Natural killer cell (primary cell): ENCODE results near the gene CMTM3. TPM values are rescaled to one million over a fixed set of nuclear protein-coding genes. Genes with fewer than 3 reads are reported as not detected.
"Not testable (repeated sequence)": the region's sequence is repeated elsewhere in the genome, so short reads cannot be mapped to it uniquely, and the experiment has no call there.

Source experiments
- ATAC-seq, 3 donors: fragments of 150-1000 bp in 2 of 3; fragments of 200-7000 bp in 1 of 3; cut with Tn5 transposase; 1 replicate in 1 of 3; 2 replicates in 2 of 3; pipeline ENCODE4 v1.10.0; 2021; ENCODE audit warnings: mild to moderate bottlenecking in 2 of 3, moderate library complexity in 2 of 3
- DNase-seq, 2 donors: peaks; one replicate each; pipeline versions ENCODE4 v3.0.0 to v3.0.0-alpha.2; 2013 to 2021; ENCODE audit warnings: mixed read lengths in 1 of 2
- H3K27ac ChIP-seq: one replicate; pipeline ENCODE4 v1.5.1; 2013; ENCODE audit warnings: mild to moderate bottlenecking, low read length
- H3K27me3 ChIP-seq: one replicate; pipeline ENCODE4 v1.6.1; 2013; ENCODE audit warnings: low read length; ENCODE audit not compliant: control insufficient read depth, insufficient read depth
- H3K36me3 ChIP-seq: one replicate; pipeline ENCODE4 v1.6.1; 2013; ENCODE audit warnings: low read length; ENCODE audit not compliant: control insufficient read depth, insufficient read depth
- H3K4me1 ChIP-seq: one replicate; pipeline ENCODE4 v1.6.1; 2013; ENCODE audit warnings: low read length; ENCODE audit not compliant: control insufficient read depth, insufficient read depth
- H3K4me3 ChIP-seq: one replicate; pipeline ENCODE4 v1.5.1; 2013; ENCODE audit warnings: low read length
- H3K9me3 ChIP-seq: one replicate; pipeline ENCODE4 v1.6.1; 2013; ENCODE audit warnings: low read length; ENCODE audit not compliant: control insufficient read depth, insufficient read depth
- H3K27ac Mint-ChIP-seq, 2 donors: one replicate each; pipeline ENCODE4 v1.8.0; 2022; ENCODE audit warnings: mild to moderate bottlenecking in 2 of 2, mixed read lengths in 2 of 2, moderate library complexity in 1 of 2
- H3K27me3 Mint-ChIP-seq, 2 donors: one replicate each; pipeline ENCODE4 v1.8.0; 2022; ENCODE audit warnings: low read depth in 2 of 2, mixed read lengths in 2 of 2
- H3K36me3 Mint-ChIP-seq: one replicate; pipeline ENCODE4 v1.8.0; 2022; ENCODE audit warnings: mixed read lengths
- H3K4me1 Mint-ChIP-seq, 2 donors: one replicate each; pipeline ENCODE4 v1.8.0; 2022; ENCODE audit warnings: mixed read lengths in 2 of 2
- H3K4me3 Mint-ChIP-seq: one replicate; pipeline ENCODE4 v1.8.0; 2022; ENCODE audit warnings: mild to moderate bottlenecking, moderate library complexity, mixed read lengths
- H3K9me3 Mint-ChIP-seq, 2 donors: one replicate each; pipeline ENCODE4 v1.8.0; 2022; ENCODE audit warnings: mixed read lengths in 2 of 2
- CTCF ChIP-seq: fragments of 200-600 bp; IDR thresholded peaks from one replicate; pipeline ENCODE4 v1.8.0; 2022; ENCODE audit warnings: antibody characterized with exemption
- WGBS: methylation state at CpG from one replicate; pipeline ENCODE4 v1.1.7; 2013; ENCODE audit warnings: missing lambda C conversion rate; ENCODE audit not compliant: insufficient coverage; 5-methylcytosine and 5-hydroxymethylcytosine counted together
- intact Hi-C: fragments of 100-400 bp; cut with micrococcal nuclease; formaldehyde crosslinking; loops from one replicate; pipeline ENCODE4 v1.14.2; 2022
- total RNA-seq, 4 donors: library from RNA; stranded (reverse); fragments of 120-200 nt in 1 of 4; gene quantifications; one replicate each; pipeline versions ENCODE4 v1.2.3 to v1.2.4, GENCODE V29; 2013 to 2022

The CMTM3 gene
- total RNA-seq, 3 donors from 2014 or later (not counting 1 experiment from before 2014, with no cell fraction given) = 68.2 to 86.4 (median 85.0) TPM

- H3K4me3 Mint-ChIP-seq = no peak overlapping the region
- Histone ChIP-seq H3K4me1 (peaks cover 15% of the 10 kb centered on the region), H3K4me3 (no peak overlapping the region), H3K36me3 (no peaks in the 10 kb centered on the region), H3K27me3 (no peaks in the 10 kb centered on the region), H3K27ac (no peak overlapping the region), H3K9me3 (no peaks in the 10 kb centered on the region)
- ATAC-seq (no peak), DNase-seq (no peak)
- H3K27me3 Mint-ChIP-seq = peaks cover 0 to 2% of the 10 kb centered on the region in 2 donors
- H3K36me3 Mint-ChIP-seq = no peaks in the 10 kb centered on the region
- intact Hi-C loops = no loop called here
- WGBS = 100% methylated on average over 3 of the region's 4 CpGs
- H3K9me3 Mint-ChIP-seq = no peaks in the 10 kb centered on the region
- H3K4me1 Mint-ChIP-seq = peaks cover 16 to 17% of the 10 kb centered on the region in 2 donors
- TF ChIP-seq CTCF = no peak
- H3K27ac Mint-ChIP-seq = no peak overlapping the region
These were observed 13.5 kb upstream of the CMTM3 start for GRCh38 chr16:66591018-66591417.

GRCh38 chr16:66592241-66592640 is 12.3 kb upstream of the CMTM3 start:
- Mint-ChIP-seq H3K9me3 (no peaks in the 10 kb centered on the region), H3K27ac (no peak overlapping the region), H3K27me3 (peaks cover 0 to 2% of the 10 kb centered on the region in 2 donors), H3K36me3 (no peaks in the 10 kb centered on the region), H3K4me1 (peaks cover 16 to 17% of the 10 kb centered on the region in 2 donors), H3K4me3 (no peak overlapping the region)
- DNase-seq (no peak), ATAC-seq (no peak)
- no peaks in the 10 kb centered on the region for H3K27me3 ChIP-seq
- H3K27ac ChIP-seq = no peak overlapping the region
- H3K9me3 ChIP-seq = no peaks in the 10 kb centered on the region
- no peak for TF ChIP-seq CTCF
- H3K4me1 ChIP-seq = peaks cover 15% of the 10 kb centered on the region
- WGBS = 95% methylated on average over 3 of the region's 3 CpGs
- no peaks in the 10 kb centered on the region for H3K36me3 ChIP-seq
- H3K4me3 ChIP-seq = no peak overlapping the region
- intact Hi-C loops = no loop called here

- no peak for TF ChIP-seq CTCF
- no peak overlapping the region for H3K27ac ChIP-seq
- no peaks in the 10 kb centered on the region for H3K27me3 ChIP-seq
- peaks cover 15% of the 10 kb centered on the region for H3K4me1 ChIP-seq
- Mint-ChIP-seq H3K9me3 (no peaks in the 10 kb centered on the region), H3K27ac (no peak overlapping the region), H3K36me3 (no peaks in the 10 kb centered on the region), H3K4me1 (peaks cover 16 to 17% of the 10 kb centered on the region in 2 donors), H3K4me3 (no peak overlapping the region), H3K27me3 (peaks cover 0 to 2% of the 10 kb centered on the region in 2 donors)
- no peaks in the 10 kb centered on the region for H3K36me3 ChIP-seq
- intact Hi-C loops = no loop called here
- ATAC-seq (no peak), DNase-seq (no peak)
- 100% methylated on average over 2 of the region's 3 CpGs for WGBS
- H3K4me3 ChIP-seq = no peak overlapping the region
- no peaks in the 10 kb centered on the region for H3K9me3 ChIP-seq
These were observed 11.7 kb upstream of the CMTM3 start for GRCh38 chr16:66592814-66593213.

- Histone ChIP-seq H3K36me3 (no peaks in the 10 kb centered on the region), H3K27ac (no peak overlapping the region), H3K4me3 (no peak overlapping the region), H3K27me3 (no peaks in the 10 kb centered on the region), H3K4me1 (peaks cover 8% of the 10 kb centered on the region), H3K9me3 (no peaks in the 10 kb centered on the region)
- peaks cover 9% of the 10 kb centered on the region in 2 donors for H3K4me1 Mint-ChIP-seq
- H3K27ac Mint-ChIP-seq = no peak overlapping the region
- H3K9me3 Mint-ChIP-seq = no peaks in the 10 kb centered on the region
- intact Hi-C loops = no loop called here
- no peaks in the 10 kb centered on the region for H3K27me3 Mint-ChIP-seq
- no peak overlapping the region for H3K4me3 Mint-ChIP-seq
- ATAC-seq (no peak), DNase-seq (no peak)
- H3K36me3 Mint-ChIP-seq = no peaks in the 10 kb centered on the region
- WGBS = 65% methylated on average over 7 of the region's 7 CpGs
- TF ChIP-seq CTCF = no peak
These were observed 9.8 kb upstream of the CMTM3 start for GRCh38 chr16:66594739-66595138.

- H3K4me3 Mint-ChIP-seq, DNase-seq, H3K9me3 Mint-ChIP-seq, intact Hi-C loops, H3K9me3 ChIP-seq, H3K27ac ChIP-seq, H3K27me3 ChIP-seq, H3K4me3 ChIP-seq, H3K27ac Mint-ChIP-seq, H3K36me3 Mint-ChIP-seq, ATAC-seq, H3K27me3 Mint-ChIP-seq, H3K36me3 ChIP-seq, H3K4me1 ChIP-seq, H3K4me1 Mint-ChIP-seq: not testable (repeated sequence)
- 97% methylated on average over 4 of the region's 4 CpGs for WGBS
These were observed 7.9 kb upstream of the CMTM3 start for GRCh38 chr16:66596559-66596958.
